ENCODE results near the gene RAB36.

GRCh38 chr22:23113847-23114720 is 31.2 kb upstream of the RAB36 start:
- TF ChIP-seq CTCF (optimal IDR thresholded peaks at IDR 0.05 in 1 of 3, IDR thresholded peaks at IDR 0.05 in 1 of 3, conservative IDR thresholded peaks at IDR 0.05 in 1 of 3; ENCODE audit: extremely low read depth in 1 of 3, insufficient read depth in 2 of 3, low read length in 3 of 3) (no peak), EZH2 (IDR thresholded peaks at IDR 0.05; ENCODE audit: low read length) (no peak)

Measured in keratinocyte (primary cell).